Stimulated activated CD4-positive, alpha-beta T cell treated with anti-CD3 and anti-CD28 coated beads, Interleukin-15, amount 100 ng/mL, for 24 hours (primary cell): Measurements from ENCODE around the gene RAD54L2.
"Not testable (repeated sequence)": the region's sequence is repeated elsewhere in the genome, so short reads cannot be mapped to it uniquely, and the experiment has no call there.

Experiments used
- DNase-seq: peaks from one replicate; pipeline ENCODE4 v3.0.0-alpha.2; 2020

RAD54L2 gene

DNA sequence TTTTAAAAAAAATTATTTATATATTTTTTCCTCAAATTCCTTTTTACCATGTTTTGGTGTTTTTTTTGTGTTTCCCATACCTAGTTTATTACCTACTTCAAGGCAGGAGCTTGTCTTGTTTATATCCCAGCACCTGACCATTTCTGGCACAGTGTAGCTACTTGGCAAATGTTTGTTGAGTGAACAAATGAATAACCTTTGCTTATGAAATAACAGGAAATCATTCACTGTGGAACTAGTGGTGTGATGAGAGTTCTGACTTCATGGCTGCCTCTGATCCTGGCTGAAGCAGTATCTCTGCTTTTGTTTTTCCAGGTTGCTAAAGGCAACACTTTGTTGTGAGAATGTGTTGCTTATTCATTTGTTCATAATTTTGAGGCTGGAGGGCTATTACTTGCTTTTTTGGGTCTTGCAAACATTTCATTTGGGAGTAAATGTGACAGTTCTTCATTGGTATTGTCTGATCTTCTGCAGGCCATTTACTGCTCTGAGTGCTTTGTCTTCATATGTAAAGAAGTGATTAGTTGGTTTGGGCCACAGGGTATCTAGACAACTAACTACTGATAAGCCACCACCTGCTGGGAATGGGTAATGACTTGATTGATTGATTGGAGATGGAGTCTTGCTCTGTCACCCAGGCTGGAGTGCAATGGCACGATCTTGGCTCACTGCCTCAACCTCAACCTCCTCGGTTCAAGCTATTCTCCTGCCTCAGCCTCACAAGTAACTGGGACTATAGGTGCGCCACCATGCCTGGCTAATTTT is 5.7 kb downstream of the RAD54L2 start:
- DNase-seq = no peak

DNA sequence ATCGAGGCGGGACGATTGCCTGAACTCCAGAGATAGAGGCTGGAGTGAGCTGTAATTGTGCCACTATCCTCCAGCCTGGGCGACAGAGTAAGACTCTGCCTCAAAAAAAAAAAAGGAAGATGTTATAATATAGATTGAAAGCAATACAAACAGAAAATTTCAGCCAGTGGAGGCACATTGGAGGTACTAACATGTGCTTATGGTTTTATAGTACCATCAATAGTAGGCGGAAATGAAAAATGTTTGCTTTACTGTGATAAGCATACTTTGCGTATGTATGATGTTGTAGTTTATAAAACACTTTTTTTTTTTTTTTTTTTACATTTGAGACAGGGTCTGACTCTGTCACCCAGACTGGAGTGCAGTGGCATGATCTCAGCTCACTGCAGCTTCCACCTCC is 8.8 kb downstream of the RAD54L2 start:
- DNase-seq = no peak

DNA sequence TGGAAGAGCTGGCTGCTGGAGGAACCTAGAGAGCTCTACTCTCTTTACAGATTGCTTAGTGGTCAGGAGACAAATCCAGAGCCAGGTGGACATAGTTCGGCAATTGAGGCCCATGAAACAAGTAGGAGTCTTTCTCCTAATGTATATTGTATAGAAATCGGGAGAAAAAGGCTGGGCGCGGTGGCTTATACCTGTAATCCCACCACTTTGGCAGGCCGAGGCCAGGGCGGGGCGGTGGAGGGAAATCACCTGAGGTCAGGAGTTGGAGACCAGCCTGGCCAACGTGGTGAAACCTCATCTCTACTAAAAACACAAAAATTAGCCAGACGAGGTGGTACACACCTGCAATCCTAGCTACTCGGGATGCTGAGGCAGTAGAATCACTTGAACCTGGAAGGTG is 10.8 kb downstream of the RAD54L2 start:
- no peak for DNase-seq

DNA sequence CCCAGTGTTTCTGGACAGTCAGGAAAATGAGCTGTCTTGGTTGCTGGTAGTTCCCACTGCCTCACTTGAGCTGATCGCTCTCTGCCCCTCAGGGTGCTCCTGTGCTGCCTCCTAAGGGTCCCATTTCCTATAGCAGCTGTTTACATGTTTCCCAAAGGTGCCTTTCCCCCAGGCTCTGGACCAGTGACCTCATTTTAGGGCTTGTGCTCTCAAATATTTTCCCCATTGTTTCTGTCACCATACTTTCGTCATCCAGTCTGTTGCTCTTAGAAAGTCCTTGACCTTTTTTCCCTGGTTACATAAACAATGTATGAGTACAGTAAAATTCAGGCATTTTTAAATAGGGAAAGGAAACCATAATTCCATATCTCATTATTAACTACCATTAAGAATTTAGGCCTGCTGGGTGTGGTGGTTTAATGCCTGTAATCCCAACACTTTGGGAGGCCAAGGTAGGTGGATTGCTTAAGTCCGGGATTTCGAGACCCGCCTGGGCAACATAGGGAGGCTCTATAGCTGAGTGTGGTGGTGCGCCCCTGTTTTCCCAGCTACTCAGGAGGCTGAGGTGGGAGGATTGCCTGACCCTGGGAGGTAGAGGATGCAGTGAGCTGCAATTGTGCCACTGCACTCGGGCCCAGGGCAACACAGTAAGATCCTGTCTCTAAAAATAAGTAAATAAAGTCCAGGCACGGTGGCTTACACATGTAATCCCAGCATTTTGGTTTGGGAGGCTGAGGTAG is 11.7 kb downstream of the RAD54L2 start:
- DNase-seq = no peak

DNA sequence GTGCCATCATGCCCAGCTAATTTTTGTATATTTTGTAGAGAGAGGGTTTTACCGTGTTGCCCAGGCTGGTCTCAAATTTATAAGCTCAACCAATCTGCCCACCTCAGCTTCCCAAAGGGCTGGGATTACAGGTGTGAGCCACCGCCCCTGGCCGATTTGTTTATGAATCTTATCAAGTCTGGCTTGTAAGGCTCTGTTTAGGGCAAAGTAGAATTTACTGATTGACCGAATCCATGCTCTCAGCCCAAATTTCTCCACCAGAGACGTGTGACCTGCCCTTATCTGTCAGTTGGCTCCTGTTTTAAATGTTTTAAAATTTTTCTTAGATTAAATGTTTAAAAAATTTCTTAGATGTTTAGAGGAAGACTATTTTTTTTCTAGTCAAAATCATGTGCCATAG is 19.5 kb downstream of the RAD54L2 start:
- DNase-seq = no peak

DNA sequence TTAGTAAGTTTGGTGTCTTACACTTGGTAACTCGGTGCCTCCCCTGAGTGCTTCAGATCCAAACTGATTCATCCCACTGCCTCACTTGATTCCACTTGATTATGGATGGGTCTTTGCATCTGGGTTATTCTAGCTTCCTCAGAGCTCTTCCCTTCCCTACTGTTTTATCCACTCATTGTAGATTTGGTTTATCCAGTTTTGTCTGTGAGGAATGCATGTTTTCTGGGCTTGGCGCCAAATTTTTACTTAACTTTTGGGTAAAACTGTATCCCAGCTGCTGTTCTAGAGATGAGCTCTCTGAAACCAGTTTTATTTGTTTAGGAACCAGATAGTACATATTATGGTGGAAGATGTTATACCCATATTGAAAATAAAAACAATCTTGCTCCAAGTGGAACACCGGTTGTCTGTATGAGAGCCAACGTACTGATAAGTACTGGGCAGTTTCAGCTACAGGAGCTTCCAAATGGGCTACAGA is 20.9 kb downstream of the RAD54L2 start:
- DNase-seq = no peak

DNA sequence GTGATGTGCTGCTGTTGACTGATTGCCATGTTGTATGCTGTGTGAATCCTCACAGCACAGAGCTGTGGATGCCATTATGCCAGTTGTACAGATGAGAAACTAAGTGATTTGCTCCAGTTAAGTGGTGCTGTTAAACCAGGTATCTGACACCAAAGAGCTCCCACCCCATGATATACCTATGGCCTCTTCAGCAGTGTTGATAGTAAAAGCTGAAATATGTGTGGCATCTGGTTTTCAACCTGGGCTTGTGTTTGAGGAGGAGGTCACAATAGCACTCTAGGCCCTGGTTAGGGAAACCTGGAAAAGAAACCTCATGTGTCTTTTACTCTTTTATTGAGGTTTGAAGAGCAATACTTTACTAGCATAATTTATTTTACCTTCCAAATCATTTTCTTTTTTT is 21.4 kb downstream of the RAD54L2 start:
- DNase-seq = no peak

DNA sequence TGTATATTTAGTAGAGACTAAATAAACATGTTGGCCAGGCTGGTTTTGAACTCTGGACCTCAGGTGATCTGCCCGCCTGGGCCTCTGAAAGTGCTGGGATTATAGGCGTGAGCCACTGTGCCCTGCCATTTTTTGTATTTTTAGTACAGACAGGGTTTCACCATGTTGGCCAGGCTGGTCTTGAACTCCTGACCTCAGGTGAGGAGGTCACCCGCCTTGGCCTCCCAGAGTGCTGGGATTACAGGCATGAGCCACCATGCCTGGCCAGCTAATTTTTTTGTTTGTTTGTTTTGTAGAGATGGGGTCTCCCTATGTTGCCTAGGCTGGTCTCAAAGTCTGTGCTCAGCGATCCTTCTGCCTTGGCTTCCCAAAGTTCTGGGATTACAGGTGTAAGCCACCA is 23.9 kb downstream of the RAD54L2 start:
- DNase-seq = not testable (repeated sequence)

DNA sequence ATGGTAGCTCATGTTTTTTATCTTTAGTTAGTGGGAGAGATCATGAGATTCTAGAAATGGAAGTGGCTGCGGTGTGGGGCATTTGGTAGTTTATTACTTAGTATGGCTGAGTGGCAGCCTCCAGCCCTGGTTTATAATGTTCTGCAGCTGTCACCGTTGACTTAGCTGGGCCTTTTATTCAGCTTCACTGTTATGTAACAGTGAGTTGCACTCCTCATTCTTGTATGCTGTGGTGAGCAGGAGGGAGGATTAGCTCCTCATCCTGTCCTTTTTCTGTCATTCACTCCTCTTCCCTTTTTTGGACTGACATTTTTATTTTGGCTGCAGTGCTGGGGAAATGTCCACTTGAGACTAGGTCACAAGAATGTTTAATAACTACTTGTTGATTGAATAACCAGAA is 29.5 kb downstream of the RAD54L2 start:
- no peak for DNase-seq

DNA sequence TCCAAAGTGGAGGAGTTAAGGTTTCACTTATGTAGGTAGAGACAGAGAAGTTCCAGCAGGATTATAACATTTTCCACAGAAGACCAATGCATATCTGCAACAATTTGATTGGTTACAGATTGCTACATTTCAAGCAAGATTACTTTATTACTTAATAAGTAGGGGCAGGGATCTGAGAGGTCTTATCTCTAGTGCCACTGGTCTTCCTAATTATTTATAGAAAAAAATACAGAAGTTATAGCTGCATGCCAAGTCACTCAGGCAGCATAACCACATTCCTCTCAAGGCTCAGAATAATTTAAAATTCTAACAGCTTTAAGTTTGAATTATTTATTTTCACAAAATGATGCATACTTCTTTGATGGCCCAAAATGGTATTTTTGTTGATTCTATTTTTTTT is 30.5 kb downstream of the RAD54L2 start:
- no peak for DNase-seq

DNA sequence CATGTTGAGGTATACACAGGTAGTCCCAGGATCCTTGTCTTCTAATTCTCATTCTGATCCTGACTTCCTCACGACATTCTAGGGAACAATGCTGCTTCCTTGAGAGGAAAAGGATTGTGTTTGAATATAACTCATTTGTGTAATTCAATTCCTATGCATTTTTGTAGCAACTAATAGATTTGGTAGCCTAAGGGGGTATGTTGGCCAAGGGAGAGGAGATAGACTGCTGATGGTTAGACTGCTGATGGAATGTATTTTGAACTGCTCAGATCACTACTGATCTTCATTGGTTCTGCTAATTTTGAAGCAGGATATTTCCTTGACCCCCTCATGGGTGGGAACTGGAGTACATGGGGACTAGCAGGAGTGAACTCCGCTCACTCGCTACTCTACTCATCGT is 39.7 kb downstream of the RAD54L2 start:
- no peak for DNase-seq

DNA sequence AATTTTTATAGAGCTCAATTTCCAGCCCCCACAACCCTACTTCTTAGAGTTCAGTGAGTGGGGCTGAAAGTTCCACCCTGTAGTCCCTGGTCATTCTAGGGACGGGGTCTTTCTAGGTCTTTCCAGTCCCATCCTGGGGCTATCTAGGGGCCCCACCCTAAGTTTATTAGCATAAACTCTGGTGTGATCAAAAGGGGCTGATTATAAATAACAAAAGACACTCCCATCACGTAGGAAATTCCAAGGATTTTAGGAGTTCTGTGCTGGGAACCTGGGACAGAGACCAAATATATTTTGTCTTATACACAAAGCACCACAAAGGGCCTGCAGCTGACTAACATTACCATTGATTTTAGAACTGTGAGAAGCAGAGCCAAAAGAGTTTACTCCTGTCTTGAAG is 41.9 kb downstream of the RAD54L2 start:
- DNase-seq = no peak

DNA sequence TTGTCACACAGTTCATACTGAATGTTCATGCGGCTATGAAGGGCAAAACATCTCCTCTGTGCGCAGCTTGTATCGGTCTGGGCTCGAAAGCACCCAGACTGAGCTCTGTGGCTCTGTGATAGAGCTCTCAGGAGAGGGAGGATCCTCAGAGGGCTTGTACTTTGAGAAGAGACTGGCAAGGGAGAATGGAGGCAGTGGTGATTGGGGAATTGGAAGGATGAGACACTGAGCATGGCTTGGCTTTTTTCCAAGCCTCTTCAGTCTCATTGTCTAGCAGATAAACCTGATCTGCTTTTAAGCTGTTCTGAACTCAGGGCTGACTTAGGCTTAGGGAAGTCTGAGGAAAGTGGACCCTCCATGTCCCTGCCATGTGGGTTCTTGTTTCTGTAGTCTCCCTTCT is 43.0 kb downstream of the RAD54L2 start:
- no peak for DNase-seq

DNA sequence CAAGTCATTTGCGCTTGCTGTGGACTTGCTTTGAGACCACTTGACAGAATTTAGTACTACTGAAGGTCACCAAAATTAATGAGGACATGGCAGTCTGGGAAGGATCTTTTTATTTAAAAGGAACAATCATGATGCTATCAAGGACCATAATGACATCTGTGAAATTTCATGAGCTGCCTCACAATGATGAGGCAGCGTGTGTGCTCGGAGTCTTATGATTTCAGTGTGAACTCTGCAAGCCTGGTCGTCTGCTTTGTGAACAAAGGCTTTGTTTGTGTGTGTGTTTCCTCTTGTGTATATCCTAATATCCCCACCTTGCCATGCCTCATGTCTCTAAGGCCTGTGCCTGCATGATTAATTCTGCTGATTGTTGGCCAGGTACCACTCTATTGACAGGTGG is 46.7 kb downstream of the RAD54L2 start:
- DNase-seq = no peak

DNA sequence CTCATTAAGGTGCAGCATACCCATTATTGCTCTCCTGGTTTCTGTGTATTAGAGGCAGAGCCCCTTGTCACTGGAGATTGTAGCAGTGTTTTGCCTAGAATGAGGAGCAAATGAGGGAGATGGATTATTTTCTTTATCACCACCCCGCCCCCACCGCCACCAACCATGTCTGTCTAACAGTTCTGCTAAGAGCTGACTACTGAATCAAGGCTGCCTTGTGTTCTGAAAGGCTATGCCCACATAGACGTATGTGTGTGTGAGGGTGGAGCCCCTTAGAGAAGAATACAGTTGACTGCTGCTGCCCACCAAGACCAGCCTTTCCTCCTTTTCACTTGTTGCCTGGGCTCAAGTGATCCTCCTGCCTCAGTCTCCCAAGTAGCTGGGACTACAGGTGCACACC is 47.4 kb downstream of the RAD54L2 start:
- DNase-seq = no peak
